K562 (cell line): ENCODE measurements around the gene CABLES1. TPM values are rescaled to one million over a fixed set of nuclear protein-coding genes. Genes with fewer than 3 reads are reported as not detected.

Experiments used
- ATAC-seq: fragments of 200-7000 bp; cut with Tn5 transposase; 3 replicates; pipeline ENCODE4 v1.9.1; 2020; ENCODE audit warnings: moderate library complexity
- BruUV-seq: library from RNA; stranded (reverse); fragments of 400-500 nt; replicated peaks from 2 replicates; lab custom pipeline; 2021; lab: Mats Ljungman, UMichigan
- CTCF ChIA-PET: fragments of 300-600 bp; formaldehyde crosslinking; extraction: SDS; loops from one replicate; lab custom pipeline; 2021; ENCODE audit warnings: low intra/inter-chr PET ratio; lab: Yijun Ruan, JAX
- POLR2A ChIA-PET: fragments of 300-600, 350-650 bp; sonication (Branson Sonifier 250); formaldehyde crosslinking; extraction: SDS; loops from one replicate; lab custom pipeline; 2021; ENCODE audit warnings: antibody characterized with exemption, inconsistent platforms; lab: Yijun Ruan, JAX
- DNase-seq, 4 experiments: peaks; one replicate each; pipeline versions ENCODE4 v3.0.0 to v3.0.0-alpha.2; 2011 to 2018; ENCODE audit warnings: low spot score in 3 of 4, mixed read lengths in 3 of 4; ENCODE audit errors: extremely low read depth in 1 of 4
- FAIRE-seq: peaks from 2 replicates; lab custom pipeline; 2011; peaks lifted over from hg19 to GRCh38; lab: Jason Lieb, UNC
- H2AFZ ChIP-seq: 2 replicates; pipeline ENCODE4 v1.6.0; 2011; ENCODE audit warnings: low read depth, low read length, control low read depth, inconsistent platforms
- H3K27ac ChIP-seq: fragments of 200-600 bp; 3 replicates; pipeline ENCODE4 v1.8.0; 2011; ENCODE audit warnings: low read depth, mild to moderate bottlenecking, control low read depth, inconsistent platforms, low read length, moderate library complexity, mixed read lengths; ENCODE audit errors: extremely low read depth
- H3K27me3 ChIP-seq, 2 experiments: fragments of 300-600 bp in 1 of 2; 2 replicates in 1 of 2; 3 replicates in 1 of 2; pipeline versions ENCODE4 v1.6.0 to v1.8.0; 2011; ENCODE audit warnings: inconsistent platforms in 2 of 2, low read length in 2 of 2, mild to moderate bottlenecking in 1 of 2, mixed read lengths in 1 of 2, moderate library complexity in 1 of 2; ENCODE audit not compliant: control insufficient read depth in 2 of 2, insufficient read depth in 2 of 2
- H3K36me3 ChIP-seq: fragments of 300-600 bp; 3 replicates; pipeline ENCODE4 v1.8.0; 2011; ENCODE audit warnings: mild to moderate bottlenecking, low read length, inconsistent platforms; ENCODE audit not compliant: control insufficient read depth, insufficient read depth
- H3K4me1 ChIP-seq, 2 experiments: fragments of 200-600 bp in 1 of 2; replicated peaks in 1 of 2; 2 replicates in 1 of 2; 3 replicates in 1 of 2; pipeline versions ENCODE4 v1.5.1 to v1.8.0; 2011; ENCODE audit warnings: inconsistent platforms in 2 of 2, low read length in 2 of 2, mild to moderate bottlenecking in 1 of 2, mixed read lengths in 1 of 2, moderate library complexity in 1 of 2; ENCODE audit not compliant: control insufficient read depth in 2 of 2, insufficient read depth in 2 of 2
- H3K4me2 ChIP-seq: 2 replicates; pipeline ENCODE4 v1.6.1; 2011; ENCODE audit warnings: low read length, control low read depth, inconsistent platforms, mixed read lengths; ENCODE audit not compliant: insufficient read depth
- H3K4me3 ChIP-seq: fragments of 200-600 bp; sonication (generic), shearing (Covaris generic); 2 replicates; pipeline ENCODE4 v1.5.1; 2016; ENCODE audit warnings: control low read depth, inconsistent platforms
- H3K79me2 ChIP-seq: fragments of 200-600 bp; 3 replicates; pipeline ENCODE4 v1.8.0; 2011; ENCODE audit warnings: low read length, inconsistent platforms; ENCODE audit not compliant: control insufficient read depth, insufficient read depth
- H3K9ac ChIP-seq, 2 experiments: 2 replicates each; pipeline versions ENCODE4 v1.6.0 to v1.6.1; 2011; ENCODE audit warnings: low read depth in 2 of 2, low read length in 2 of 2, control low read depth in 1 of 2, inconsistent platforms in 1 of 2, mild to moderate bottlenecking in 1 of 2, mixed read lengths in 1 of 2; ENCODE audit not compliant: insufficient read depth in 1 of 2
- H3K9me1 ChIP-seq: one replicate; pipeline ENCODE4 v1.6.0; 2011; ENCODE audit warnings: inconsistent platforms, mild to moderate bottlenecking, low read length, moderate library complexity; ENCODE audit not compliant: control insufficient read depth, insufficient read depth
- H3K9me3 ChIP-seq: replicated peaks from 2 replicates; pipeline ENCODE4 v1.5.1; 2011; ENCODE audit warnings: low read depth, low read length, inconsistent platforms; ENCODE audit not compliant: control insufficient read depth, insufficient read depth
- H4K20me1 ChIP-seq: replicated peaks from 2 replicates; pipeline ENCODE4 v1.6.1; 2011; ENCODE audit warnings: low read length, inconsistent platforms, mixed read lengths; ENCODE audit not compliant: control insufficient read depth, insufficient read depth
- CXXC5 ChIP-seq: fragments of 250-450 bp; sonication (Bioruptor Pico); IDR thresholded peaks from 2 replicates; pipeline ENCODE4 v1.8.0; 2022; ENCODE audit warnings: inconsistent platforms, mild to moderate bottlenecking, moderate library complexity
- KAT7 ChIP-seq: sonication (generic); formaldehyde crosslinking; IDR thresholded peaks from 2 replicates; pipeline ENCODE4 v1.8.0; 2022; ENCODE audit warnings: missing genetic modification reagents, mild to moderate bottlenecking, borderline replicate concordance
- POLR2G ChIP-seq: fragments of 200-400 bp; formaldehyde crosslinking; IDR thresholded peaks from 2 replicates; pipeline ENCODE4 v1.6.1; 2017; ENCODE audit warnings: low read depth, mild to moderate bottlenecking, antibody characterized with exemption, low read length, moderate library complexity
- SOX6 ChIP-seq: fragments of 450-650 bp; IDR thresholded peaks from 2 replicates; pipeline ENCODE4 v1.6.1; 2014; ENCODE audit warnings: mild to moderate bottlenecking
- ZFP91 ChIP-seq: sonication (generic); formaldehyde crosslinking; IDR thresholded peaks from 2 replicates; pipeline ENCODE4 v1.8.0; 2022; ENCODE audit warnings: mild to moderate bottlenecking, missing genetic modification reagents
- ZNF354B ChIP-seq: fragments of 250-450 bp; sonication (Bioruptor Pico); IDR thresholded peaks from 2 replicates; pipeline ENCODE4 v1.4.0; 2020
- WGBS: fragments of 100-300 bp; shearing (Covaris generic); methylation state at CpG from one replicate; pipeline ENCODE4 v1.1.6; 2016; ENCODE audit warnings: low coverage, mixed read lengths; ENCODE audit not compliant: insufficient coverage; ENCODE audit errors: missing lambda C conversion rate; 5-methylcytosine and 5-hydroxymethylcytosine counted together
- in situ Hi-C: fragments of 300-500 bp; cut with MboI; formaldehyde crosslinking; loops from 4 replicates; pipeline ENCODE4 v1.15.0; 2018; ENCODE audit warnings: inconsistent platforms, mixed read lengths
- intact Hi-C: fragments of 100-400 bp; cut with micrococcal nuclease; formaldehyde crosslinking; loops from 2 replicates; pipeline ENCODE4 v1.14.2; 2022
- polyA plus RNA-seq, 8 experiments: library from polyadenylated mRNA; depleted of rRNA in 4 of 8; stranded (reverse) in 5 of 8; unstranded in 3 of 8; fragments of >200 nt; fragmentation: Nextera tagmentation in 2 of 8; fragmentation: Illumina TruSeq in 1 of 8; extraction: Ambion mirVana in 2 of 8; extraction: Trizol in 1 of 8; gene quantifications; 2 replicates each; pipeline versions ENCODE4 v1.2.1 to v1.2.3, GENCODE V29; 2011 to 2014; ENCODE audit warnings: inconsistent platforms in 1 of 8, missing spikeins in 1 of 8
- total RNA-seq, 7 experiments: library from RNA; depleted of rRNA in 6 of 7; stranded (reverse); fragments of >200 nt in 6 of 7; fragmentation: Illumina TruSeq in 2 of 7; extraction: Trizol in 2 of 7; gene quantifications; 2 replicates each; pipeline versions ENCODE4 v1.2.1 to v1.2.3, GENCODE V29; 2011 to 2021; ENCODE audit warnings: low replicate concordance in 1 of 7

Gene CABLES1
- total and polyA plus RNA-seq, 9 of the 15 experiments (the other 6 are each of a cell fraction or from before 2014, with no cell fraction given), result 0.04 to 0.10 (median 0.06) TPM; not detected in 3

GRCh38 chr18:23229472-23229871 lies 94.2 kb downstream of the CABLES1 start:
- no peaks in the 10 kb centered on the region for H4K20me1 ChIP-seq
- H3K27ac ChIP-seq, result no peak overlapping the region
- DNase-seq (no peak), ATAC-seq (no peak), FAIRE-seq (no peak)
- CTCF ChIA-PET, result no interaction called here
- H2AFZ ChIP-seq, result no peak overlapping the region
- in situ Hi-C loops, result no loop called here
- 7% methylated on average over 3 of the region's 3 CpGs for WGBS
- H3K4me2 ChIP-seq, result no peak overlapping the region
- no peaks in the 10 kb centered on the region for H3K9me1 ChIP-seq
- no peak for TF ChIP-seq KAT7 (CRISPR knock-in tag)
- no peak for TF ChIP-seq ZFP91 (CRISPR knock-in tag)
- TF ChIP-seq CXXC5, result no peak
- TF ChIP-seq POLR2G, result no peak
- TF ChIP-seq SOX6, result no peak
- TF ChIP-seq ZNF354B, result no peak
- BruUV-seq, result no TSS peak
- POLR2A ChIA-PET, result interaction anchor here (1.0 kb wide), 1 partner anchor 9 kb away, joined by 3 read pairs; no protein-coding TSS in a partner anchor
- no peak overlapping the region for H3K9ac ChIP-seq
- peaks cover 53 to 54% of the 10 kb centered on the region in 2 experiments for H3K27me3 ChIP-seq
- H3K79me2 ChIP-seq, result no peaks in the 10 kb centered on the region
- H3K9me3 ChIP-seq, result no peaks in the 10 kb centered on the region
- H3K36me3 ChIP-seq, result no peaks in the 10 kb centered on the region
- H3K4me3 ChIP-seq, result no peak overlapping the region
- peaks cover 0 to 6% of the 10 kb centered on the region in 2 experiments; a peak in 1 of 5 replicates for H3K4me1 ChIP-seq
- intact Hi-C loops, result no loop called here
